Fibroblast of mammary gland (primary cell): Measurements from ENCODE around the gene MOB1B.

Experiments
- DNase-seq: peaks from one replicate; pipeline ENCODE4 v3.0.0-alpha.2; 2010; ENCODE audit warnings: low read depth
- H3K4me3 ChIP-seq: 2 replicates; pipeline ENCODE4 v1.5.1; 2011; ENCODE audit warnings: low read depth, mild to moderate bottlenecking, low read length, moderate library complexity; ENCODE audit not compliant: control insufficient read depth
- CTCF ChIP-seq: conservative IDR thresholded peaks from 2 replicates; pipeline ENCODE4 v1.5.1; 2011; ENCODE audit warnings: low read depth, low read length, inconsistent platforms; ENCODE audit not compliant: control insufficient read depth, insufficient read depth

The MOB1B gene

GRCh38 chr4:70935038-70935695 is 33.0 kb downstream of the MOB1B start:
- TF ChIP-seq CTCF = no peak
- no peak for DNase-seq
- H3K4me3 ChIP-seq = no peak overlapping the region

GRCh38 chr4:70936200-70936787 is 34.1 kb downstream of the MOB1B start:
- DNase-seq = no peak
- TF ChIP-seq CTCF = no peak
- H3K4me3 ChIP-seq = no peak overlapping the region

- DNase-seq = no peak
- no peak for TF ChIP-seq CTCF
- no peak overlapping the region for H3K4me3 ChIP-seq
Observed at GRCh38 chr4:70938086-70938485, 35.9 kb downstream of the MOB1B start.

- no peak overlapping the region for H3K4me3 ChIP-seq
- no peak for TF ChIP-seq CTCF
- no peak for DNase-seq
Observed at GRCh38 chr4:70940134-70940533, 38.0 kb downstream of the MOB1B start.

- TF ChIP-seq CTCF = no peak
- no peak for DNase-seq
- H3K4me3 ChIP-seq = no peak overlapping the region
Observed at GRCh38 chr4:70943114-70943513, 40.9 kb downstream of the MOB1B start.

GRCh38 chr4:70945046-70945445 is 42.9 kb downstream of the MOB1B start:
- no peak for DNase-seq
- no peak for TF ChIP-seq CTCF
- H3K4me3 ChIP-seq = no peak overlapping the region
